Ishikawa (cell line): Measurements from ENCODE around the gene CTNND2.

Experiments used
- CEBPB ChIP-seq: IDR thresholded peaks from 2 replicates; pipeline ENCODE4 v1.6.1; 2012
- CREB1 ChIP-seq: IDR thresholded peaks from 2 replicates; pipeline ENCODE4 v1.6.1; 2012; ENCODE audit warnings: low read depth
- EGR1 ChIP-seq: IDR thresholded peaks from 2 replicates; pipeline ENCODE4 v1.6.1; 2012
- EP300 ChIP-seq: IDR thresholded peaks from 2 replicates; pipeline ENCODE4 v1.6.1; 2012; ENCODE audit warnings: borderline replicate concordance
- FOXM1 ChIP-seq: IDR thresholded peaks from 2 replicates; pipeline ENCODE4 v1.6.1; 2012; ENCODE audit warnings: low read depth, borderline replicate concordance
- NFIC ChIP-seq: IDR thresholded peaks from 2 replicates; pipeline ENCODE4 v1.6.1; 2012
- RAD21 ChIP-seq: IDR thresholded peaks from 2 replicates; pipeline ENCODE4 v1.6.1; 2012; ENCODE audit warnings: low read depth
- TAF1 ChIP-seq: IDR thresholded peaks from 2 replicates; pipeline ENCODE4 v1.6.1; 2012; ENCODE audit warnings: low read depth, mild to moderate bottlenecking
- TCF12 ChIP-seq: IDR thresholded peaks from 2 replicates; pipeline ENCODE4 v1.6.1; 2012; ENCODE audit warnings: low read depth
- TEAD4 ChIP-seq: IDR thresholded peaks from 2 replicates; pipeline ENCODE4 v1.6.1; 2012
- YY1 ChIP-seq: IDR thresholded peaks from 2 replicates; pipeline ENCODE4 v1.6.1; 2012; ENCODE audit warnings: low read depth
- ZBTB7A ChIP-seq: IDR thresholded peaks from 2 replicates; pipeline ENCODE4 v1.6.1; 2012; ENCODE audit warnings: low read depth
- TF ChIP-seq, protein P1 (sequence below): IDR thresholded peaks from 2 replicates; pipeline ENCODE4 v1.6.1; 2012; ENCODE audit warnings: low read depth, mild to moderate bottlenecking
- TF ChIP-seq, protein P2 (sequence below): IDR thresholded peaks from 2 replicates; pipeline ENCODE4 v1.6.1; 2012
- TF ChIP-seq, protein P3 (sequence below): IDR thresholded peaks from 2 replicates; pipeline ENCODE4 v1.6.1; 2012

Gene CTNND2

DNA sequence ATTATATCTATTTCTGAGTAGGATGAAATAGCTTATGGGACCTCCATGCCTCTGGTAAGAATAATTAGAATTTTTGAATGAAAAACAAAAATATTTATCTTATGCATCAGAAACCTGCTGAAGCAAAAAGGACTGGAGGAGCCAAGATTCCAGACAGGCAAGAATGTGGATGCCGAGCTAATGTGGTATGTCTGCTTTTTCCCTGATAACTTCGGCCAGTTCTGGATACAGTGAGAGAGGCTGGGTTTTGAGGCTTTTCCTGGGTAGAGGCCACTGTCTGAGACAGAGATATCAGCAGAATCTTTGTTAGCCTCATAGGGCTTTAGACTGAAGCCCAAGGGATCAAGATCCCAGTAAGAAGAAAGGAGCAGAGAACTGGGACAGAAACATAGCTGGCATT, 5.2 kb upstream of the CTNND2 start:
- TF ChIP-seq FOXM1, result no peak
- no peak for TF ChIP-seq EP300
- no peak for TF ChIP-seq TEAD4

DNA sequence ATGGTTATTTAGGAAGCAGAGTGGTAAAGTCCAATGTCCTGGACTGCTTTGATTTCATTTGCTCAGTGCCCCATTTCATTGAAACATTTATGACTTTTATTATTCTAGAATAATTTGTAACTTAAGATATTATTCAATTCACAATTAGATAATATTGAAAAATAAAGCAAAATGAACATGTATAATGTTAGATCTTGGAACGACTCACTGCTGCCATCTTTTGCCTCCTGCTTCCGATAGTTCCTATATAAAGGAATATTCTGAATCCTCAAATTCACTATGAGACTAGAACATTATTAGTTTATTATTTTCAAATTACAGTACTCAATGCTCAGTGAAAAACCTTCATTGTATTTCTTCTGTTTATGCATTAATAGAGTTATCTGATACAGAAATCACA, 2.3 kb upstream of the CTNND2 start:
- TF ChIP-seq, protein P1, sequence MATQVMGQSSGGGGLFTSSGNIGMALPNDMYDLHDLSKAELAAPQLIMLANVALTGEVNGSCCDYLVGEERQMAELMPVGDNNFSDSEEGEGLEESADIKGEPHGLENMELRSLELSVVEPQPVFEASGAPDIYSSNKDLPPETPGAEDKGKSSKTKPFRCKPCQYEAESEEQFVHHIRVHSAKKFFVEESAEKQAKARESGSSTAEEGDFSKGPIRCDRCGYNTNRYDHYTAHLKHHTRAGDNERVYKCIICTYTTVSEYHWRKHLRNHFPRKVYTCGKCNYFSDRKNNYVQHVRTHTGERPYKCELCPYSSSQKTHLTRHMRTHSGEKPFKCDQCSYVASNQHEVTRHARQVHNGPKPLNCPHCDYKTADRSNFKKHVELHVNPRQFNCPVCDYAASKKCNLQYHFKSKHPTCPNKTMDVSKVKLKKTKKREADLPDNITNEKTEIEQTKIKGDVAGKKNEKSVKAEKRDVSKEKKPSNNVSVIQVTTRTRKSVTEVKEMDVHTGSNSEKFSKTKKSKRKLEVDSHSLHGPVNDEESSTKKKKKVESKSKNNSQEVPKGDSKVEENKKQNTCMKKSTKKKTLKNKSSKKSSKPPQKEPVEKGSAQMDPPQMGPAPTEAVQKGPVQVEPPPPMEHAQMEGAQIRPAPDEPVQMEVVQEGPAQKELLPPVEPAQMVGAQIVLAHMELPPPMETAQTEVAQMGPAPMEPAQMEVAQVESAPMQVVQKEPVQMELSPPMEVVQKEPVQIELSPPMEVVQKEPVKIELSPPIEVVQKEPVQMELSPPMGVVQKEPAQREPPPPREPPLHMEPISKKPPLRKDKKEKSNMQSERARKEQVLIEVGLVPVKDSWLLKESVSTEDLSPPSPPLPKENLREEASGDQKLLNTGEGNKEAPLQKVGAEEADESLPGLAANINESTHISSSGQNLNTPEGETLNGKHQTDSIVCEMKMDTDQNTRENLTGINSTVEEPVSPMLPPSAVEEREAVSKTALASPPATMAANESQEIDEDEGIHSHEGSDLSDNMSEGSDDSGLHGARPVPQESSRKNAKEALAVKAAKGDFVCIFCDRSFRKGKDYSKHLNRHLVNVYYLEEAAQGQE, result no peak
- TF ChIP-seq TEAD4 (no peak), NFIC (no peak), TCF12 (no peak), EGR1 (no peak), ZBTB7A (no peak)
- TF ChIP-seq, protein P2, sequence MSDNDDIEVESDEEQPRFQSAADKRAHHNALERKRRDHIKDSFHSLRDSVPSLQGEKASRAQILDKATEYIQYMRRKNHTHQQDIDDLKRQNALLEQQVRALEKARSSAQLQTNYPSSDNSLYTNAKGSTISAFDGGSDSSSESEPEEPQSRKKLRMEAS, result no peak
- TF ChIP-seq, protein P3, sequence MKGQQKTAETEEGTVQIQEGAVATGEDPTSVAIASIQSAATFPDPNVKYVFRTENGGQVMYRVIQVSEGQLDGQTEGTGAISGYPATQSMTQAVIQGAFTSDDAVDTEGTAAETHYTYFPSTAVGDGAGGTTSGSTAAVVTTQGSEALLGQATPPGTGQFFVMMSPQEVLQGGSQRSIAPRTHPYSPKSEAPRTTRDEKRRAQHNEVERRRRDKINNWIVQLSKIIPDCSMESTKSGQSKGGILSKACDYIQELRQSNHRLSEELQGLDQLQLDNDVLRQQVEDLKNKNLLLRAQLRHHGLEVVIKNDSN, result no peak

DNA sequence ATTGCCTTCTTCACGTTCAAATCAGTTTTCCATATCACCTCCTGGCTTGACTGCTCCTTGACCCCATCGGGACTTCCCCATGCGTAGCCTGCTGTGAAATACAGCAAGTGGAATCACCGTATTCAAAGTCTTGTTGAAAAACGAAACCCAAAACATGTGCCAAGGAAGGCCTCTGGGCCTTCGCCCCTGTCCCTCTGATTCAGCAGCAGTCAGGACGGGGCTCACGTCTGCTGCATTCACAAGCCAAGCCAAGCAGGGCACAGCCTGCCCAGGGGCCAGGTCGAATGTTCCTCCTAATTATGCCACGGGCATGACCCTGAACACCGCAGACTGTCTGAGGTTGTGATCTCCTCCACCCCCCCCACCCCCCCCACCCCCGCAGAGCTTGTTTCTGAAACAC, 960 bp upstream of the CTNND2 start:
- TF ChIP-seq, protein P3, result no peak
- no peak for TF ChIP-seq YY1
- TF ChIP-seq RAD21, result no peak
- TF ChIP-seq CEBPB, result no peak
- no peak for TF ChIP-seq CREB1
- no peak for TF ChIP-seq EGR1
- TF ChIP-seq TEAD4, result no peak
- TF ChIP-seq ZBTB7A, result no peak
- TF ChIP-seq, protein P1, result no peak
- TF ChIP-seq, protein P2, result no peak
- TF ChIP-seq NFIC, result no peak
- no peak for TF ChIP-seq TAF1
- no peak for TF ChIP-seq FOXM1

DNA sequence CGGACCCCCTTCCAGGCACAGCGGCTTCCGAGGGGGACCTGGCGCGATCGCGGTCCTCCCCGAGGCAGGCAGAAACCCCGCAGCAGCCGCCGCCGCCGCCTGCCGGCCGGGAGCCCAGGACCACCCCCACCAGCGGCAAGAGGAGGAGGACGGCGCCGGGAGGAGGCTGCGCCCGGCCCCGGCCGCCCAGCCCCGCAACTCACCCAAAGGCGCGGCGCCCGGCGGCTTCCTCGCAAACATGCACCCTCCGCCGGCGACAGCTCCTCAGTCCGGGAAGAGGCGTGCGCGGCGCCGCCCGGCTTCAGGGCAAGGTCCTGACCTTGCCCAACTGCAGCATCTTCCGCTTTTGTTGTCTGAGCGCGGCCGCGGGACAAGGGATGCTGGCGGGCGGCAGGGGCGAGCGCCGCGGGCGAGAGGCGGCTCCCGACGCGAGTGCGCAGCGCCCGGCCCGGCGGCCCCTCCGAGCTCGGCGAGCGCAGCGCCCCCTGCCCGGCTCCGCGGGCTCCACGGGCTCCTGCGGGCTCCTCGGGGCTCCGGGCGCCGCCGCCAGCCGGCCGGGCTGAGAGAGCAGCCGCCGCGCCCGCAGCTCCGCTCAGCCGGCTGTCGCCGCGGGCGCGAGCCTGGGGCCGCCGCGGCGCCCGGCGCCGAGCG, 507 bp downstream of the CTNND2 start:
- TF ChIP-seq NFIC (no peak), RAD21 (no peak), YY1 (no peak), FOXM1 (no peak), EGR1 (no peak), TEAD4 (no peak), TAF1 (no peak), CEBPB (no peak), EP300 (no peak), ZBTB7A (no peak), TCF12 (no peak), CREB1 (no peak)
- TF ChIP-seq, protein P3, result no peak
- TF ChIP-seq, protein P2, result no peak
- TF ChIP-seq, protein P1, result no peak
